HG02642 (cell line): ENCODE measurements around the gene CYRIA.

Experiments
- ATAC-seq: cut with Tn5 transposase; IDR thresholded peaks from one replicate; pipeline ENCODE4 v1.9.1; 2021; ENCODE audit warnings: mild to moderate bottlenecking; ENCODE audit not compliant: unreplicated experiment, poor library complexity

CYRIA gene

DNA sequence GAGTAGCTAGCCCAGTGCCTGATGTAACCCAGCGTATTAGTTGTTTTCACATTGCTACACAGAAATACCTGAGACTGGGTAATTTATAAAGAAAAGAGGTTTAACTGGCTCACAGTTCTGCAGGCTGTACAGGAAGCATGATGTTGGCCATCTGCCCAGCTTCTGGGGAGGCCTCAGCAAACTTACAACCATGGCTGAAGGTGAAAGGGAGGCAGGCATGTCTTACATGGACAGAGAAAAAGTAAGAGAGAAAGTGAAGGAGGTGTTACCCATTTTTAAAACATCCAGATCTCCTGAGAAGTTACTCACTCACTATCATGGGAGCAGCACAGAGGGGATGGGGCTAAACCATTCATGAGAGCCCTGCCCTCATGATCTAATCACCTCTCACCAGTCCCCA, 6.1 kb upstream of the CYRIA start:
- no peak for ATAC-seq

DNA sequence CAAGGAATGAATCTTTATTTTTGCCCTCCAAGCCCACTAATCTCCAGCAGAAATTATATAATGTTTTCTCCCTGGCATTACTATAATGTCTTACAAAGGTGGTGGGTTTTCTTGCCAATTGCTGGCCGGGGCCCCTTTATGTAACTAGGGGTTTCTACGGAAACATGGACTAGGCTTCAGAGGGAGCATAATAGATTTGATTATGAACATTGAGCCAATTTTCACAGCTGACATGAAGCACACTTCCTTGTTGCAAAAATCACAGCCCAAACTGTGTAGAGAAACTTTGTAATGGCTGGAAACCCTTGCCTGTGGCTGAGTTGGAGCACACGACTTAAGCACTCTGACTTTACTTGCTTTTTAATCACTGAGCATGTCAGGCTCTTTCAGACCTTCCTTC, 3.8 kb upstream of the CYRIA start:
- ATAC-seq = no peak

DNA sequence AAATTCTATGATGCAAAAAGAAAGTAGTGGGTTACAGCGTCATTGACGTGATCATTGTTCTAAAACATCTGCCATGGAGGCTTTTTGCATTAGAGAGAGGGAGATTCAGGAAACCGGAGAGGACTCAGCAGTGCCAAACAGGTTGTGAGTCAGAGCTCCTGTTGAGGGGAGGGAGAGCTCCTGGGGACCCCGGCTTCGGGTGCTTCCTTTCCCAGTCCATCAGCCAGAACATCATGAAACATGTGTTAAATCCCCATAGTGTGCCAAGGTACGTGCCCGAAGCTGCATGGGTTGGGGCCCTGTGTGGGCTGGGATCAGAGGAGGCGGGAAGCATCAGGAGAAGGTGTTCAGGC, 791 bp upstream of the CYRIA start:
- peak; percentile 18 for ATAC-seq

DNA sequence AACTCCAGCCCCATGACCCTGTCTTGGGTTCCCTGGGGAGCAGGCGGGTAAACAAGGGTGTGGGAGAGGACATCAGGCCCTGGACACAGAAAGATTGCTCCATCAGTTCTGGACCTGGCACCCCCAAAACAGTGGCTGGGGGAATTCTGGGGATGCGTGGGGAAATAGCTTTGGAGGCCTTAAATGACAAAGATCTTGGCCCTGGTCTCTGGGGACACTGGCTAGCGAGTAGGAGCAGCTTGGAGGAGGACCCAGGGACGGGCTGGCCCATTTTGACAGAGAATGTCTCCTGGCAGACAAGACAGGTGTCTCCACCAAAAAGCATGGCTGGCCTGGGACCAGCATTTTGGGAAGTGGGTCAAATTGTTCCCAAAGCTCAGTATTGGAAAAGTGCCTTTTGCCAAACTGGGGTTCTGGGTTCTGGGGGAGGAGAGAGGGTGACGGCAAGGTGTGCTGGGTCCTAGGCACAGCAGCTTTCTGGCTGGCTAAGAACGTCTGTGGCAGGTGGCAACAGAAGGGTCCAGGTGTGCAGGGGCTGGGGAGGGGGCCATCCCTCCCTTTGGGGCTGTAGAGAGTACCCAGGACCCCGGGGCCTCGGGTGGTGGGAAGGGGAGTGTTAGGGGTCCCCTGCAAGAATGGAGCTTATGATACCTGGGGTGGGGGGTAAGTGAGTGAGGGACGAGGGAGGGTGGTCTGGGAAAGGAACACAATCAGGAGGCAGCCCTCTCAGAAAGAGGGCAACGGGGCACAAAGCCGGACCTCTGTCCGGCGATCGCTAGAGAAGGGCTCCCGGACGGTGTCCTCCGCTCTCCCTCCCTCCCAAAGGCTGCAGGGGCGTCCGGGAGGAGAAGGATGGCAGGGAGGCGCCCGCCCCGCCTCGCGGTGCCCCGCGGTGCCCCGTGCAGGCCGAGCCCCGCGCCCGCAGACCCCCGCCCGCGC, 556 bp downstream of the CYRIA start:
- ATAC-seq = no peak

DNA sequence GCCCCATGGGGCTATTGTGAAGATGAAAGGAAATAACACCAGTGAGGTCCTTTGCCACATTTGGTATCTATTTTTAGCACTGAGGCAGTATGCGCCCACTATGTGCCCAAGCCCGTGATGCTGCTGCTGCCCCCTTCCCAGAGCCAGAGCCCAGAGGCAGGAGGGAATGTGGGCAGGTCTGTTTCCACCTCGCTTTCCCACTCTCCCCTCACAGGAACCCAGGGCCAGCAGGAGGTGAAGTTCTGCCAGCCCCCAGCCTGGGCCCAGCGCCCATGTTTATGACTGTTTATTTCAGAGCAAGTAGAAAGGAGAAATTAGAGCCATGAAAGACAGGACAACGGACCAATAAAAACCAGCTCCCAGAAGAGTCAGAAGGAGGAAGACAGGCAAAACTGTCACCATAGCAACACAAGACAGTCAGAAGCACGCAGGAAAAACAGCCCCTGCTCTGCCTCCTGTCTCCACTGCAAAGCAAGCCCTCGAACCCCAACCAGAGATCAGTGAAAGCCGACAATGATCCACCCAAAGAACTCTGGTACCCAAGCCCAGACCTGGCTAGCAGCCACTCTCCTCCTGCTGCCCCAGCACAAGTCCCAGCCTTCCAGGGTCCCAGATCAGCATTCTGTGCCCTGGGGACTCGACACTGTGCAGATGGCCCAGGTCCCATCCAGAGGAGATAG, 1.4 kb downstream of the CYRIA start:
- ATAC-seq = no peak

DNA sequence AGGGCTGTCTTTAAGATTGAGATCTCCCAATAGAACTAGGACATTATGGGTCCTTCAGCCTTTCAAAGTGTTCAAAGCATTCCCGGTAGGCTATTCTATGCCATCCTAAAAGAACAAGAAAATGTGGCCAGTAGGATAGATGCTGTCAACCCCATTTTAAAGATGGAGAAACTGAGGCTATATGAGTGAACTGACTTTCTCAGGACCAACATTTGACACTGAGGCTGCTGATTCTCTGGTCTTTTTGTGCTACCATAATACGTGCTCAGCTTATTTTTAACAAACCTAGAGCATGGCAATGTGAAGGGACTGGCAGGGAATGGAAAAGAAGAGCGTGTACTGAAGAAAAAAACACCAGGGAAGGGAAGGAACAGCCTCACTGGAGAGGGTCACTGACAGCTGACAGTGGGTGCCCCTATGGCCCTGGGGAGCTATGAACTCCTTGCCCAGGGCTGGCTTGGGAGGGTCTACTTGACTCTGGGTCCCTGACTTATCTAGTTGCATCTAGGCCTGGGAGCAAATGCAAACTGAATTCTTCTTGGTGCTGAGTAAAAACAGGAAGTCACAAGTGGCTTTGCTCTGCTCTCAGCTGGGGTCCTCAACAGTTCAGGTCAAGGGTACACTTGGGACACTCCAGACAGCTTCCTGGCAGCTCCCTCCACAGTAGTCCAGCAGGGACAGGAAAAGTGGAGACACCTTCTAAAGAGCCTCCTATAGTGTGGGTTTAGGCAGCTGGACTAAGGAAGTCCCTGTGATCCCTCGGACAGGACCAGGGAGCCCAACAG, 2.3 kb downstream of the CYRIA start:
- ATAC-seq = no peak

DNA sequence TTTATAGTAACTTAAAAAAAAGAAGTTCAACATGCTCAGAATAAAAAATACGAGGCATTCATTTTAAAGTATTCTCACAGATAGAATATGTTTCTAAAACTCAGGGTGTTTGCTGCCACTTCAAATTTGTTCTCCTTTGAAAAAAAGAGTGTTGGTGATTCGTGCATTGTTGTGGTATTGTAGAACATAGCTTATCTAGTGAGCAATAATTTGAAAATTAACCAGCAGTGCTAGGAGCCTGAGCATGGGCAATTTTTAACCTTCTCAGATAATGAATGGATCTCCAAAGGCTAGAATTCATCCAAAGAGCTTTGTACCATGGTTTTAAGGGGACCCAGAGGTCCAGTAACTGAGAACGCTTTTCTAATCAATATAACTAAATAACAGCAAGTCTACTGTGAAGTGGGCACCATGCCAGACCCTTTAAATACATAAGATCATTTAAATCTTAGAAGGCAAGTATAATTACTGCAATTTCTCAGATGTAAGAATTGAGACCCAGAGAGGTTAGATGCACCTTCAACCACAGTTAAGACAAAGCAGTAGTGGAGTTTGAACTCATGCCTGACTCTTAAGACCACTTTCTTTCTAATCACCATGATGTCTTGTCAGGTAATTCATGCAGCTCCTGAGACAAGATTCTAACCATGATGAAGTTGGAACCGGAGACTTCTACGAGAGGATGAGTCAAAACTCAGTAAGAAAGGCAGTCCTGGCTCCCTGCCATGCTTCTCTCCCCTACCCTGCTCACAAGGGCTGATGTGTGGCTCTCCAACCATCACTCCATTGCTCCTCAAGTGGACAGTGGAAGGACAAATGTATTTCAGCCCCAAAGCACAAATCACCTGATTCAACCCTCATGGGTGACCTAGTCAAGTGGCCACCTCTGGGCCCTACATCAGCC, 3.4 kb downstream of the CYRIA start:
- no peak for ATAC-seq

DNA sequence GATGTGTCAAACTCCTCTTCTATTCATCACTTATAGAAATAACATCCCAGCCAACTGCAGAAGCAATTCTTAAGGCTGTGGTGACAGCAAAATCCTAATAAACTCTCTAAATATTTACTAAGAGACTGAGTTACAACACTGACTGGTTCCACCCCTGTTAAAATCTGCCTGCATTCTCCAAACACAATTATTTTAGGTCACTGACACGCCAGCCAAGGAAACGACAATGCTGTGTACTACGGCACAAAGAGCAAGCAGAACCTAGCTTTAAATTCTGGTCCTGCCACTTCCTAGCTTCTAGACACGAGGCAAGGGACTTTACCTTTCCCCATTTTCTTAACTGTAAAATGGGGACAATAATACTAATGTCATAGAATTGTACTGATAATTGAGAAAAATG, 4.1 kb downstream of the CYRIA start:
- ATAC-seq = no peak

DNA sequence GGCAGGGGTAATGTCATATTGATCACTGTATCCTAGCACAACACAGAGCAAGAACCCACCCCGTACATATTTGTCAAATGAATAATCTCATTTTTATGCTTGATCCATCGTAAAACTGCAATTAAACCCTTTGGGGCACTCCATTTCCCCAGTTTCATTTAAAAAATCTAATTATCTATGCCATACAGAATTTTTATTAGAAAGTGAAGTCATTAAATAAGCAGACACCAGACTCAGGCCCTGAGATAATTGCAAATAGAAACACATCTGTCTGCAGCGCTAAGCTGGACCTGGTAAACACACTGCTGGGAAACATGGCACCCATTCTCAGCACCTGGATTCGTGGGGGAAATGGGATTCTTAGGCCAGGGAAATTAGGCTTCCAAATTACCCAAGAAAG, 5.1 kb downstream of the CYRIA start:
- ATAC-seq = no peak

DNA sequence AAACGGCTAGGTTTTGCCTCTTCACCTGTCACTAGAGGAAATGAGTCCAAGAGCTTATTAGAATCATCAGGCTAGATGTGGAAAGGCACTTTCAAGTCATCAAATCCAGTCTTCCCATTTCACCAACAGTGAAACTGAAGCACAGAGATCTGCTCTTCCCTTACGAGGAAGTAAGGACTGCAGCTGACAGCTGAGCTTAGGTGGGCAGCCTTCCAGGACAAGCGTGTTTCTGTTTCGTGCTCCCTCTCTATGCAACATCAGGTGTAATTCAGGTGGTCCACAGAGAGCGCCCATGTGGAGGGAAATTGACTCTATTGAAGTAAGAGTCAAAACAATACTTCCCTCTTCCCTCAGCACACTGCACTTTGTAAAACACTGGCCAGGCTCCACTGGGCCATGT, 5.5 kb downstream of the CYRIA start:
- ATAC-seq = no peak

DNA sequence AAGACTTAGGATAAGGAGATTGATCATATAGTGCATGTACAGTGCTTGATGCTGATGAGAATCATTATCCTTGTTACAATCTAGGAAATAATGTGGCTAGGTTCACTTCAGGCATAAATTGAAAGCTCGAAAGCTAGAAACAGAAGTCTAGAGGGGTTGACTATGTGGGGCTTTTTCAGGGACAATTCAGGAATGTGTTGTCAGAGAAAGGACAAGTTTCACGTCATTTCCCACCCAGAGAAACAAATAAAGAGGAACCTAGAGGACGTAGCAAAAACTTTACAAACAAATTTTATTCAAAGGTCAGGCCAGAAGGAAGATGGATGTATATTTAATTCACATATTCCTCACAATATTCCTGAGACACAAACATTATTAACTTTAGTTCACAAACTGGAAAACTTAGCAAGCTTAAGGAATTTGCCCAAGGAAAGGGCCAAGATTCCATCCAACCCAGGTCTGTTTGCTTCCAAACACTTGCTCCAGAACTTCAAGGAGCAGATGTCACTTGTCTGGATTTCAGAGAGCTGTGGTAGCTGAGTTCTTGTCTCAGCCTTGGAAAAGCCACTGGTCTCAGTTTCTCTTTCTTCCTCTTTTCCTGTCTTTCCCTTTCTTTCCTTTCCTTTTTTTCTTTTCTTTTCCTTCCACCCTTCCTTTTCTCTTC, 7.4 kb downstream of the CYRIA start:
- ATAC-seq = no peak

DNA sequence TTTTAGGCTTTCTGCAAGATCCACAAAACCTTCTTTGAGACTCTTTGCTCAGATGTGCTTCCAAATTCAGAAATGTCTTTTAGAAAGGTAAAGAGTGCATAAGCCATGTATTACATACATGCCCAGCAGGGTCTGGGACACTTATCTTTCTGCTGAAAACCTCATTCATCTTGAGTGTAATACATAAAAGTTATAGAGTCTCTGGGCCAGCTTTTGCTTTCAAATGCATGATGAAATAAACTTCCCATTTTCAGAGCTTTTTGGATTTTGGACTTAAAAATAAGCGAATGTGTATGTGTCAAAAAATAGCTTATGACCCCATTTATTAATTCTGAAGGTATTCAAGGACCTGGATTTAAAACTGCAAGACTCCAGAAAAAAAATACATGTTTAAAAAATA, 8.0 kb downstream of the CYRIA start:
- ATAC-seq = no peak

DNA sequence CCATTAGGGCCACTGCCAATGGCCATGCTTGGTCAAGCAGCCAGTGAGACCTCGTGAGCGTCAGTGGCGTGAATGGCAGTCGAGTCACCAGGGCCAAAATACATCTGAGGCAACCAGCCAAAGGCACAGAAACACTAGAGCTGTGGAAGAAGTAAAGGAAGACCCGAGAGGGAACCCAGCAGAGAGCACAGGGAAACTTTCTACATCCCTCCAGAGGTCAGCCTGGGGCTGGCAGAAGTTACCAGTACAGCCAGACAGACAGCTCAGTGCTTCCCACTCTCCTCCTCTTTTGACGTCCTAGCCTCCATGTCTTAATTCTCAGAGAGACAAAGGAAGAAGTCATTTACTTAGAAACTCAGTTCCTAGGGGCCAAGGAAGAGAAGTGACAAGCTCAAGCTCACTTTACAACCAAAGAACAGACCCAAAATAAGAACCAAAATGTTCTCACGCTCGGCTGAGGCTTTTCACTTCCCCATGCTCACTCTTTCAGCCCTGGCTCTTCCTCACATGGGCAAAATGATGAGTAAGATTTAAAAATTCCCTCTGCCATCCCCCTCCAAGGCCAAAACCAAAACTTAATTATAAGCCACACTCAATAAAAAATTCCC, 8.7 kb downstream of the CYRIA start:
- ATAC-seq = peak; percentile 86

DNA sequence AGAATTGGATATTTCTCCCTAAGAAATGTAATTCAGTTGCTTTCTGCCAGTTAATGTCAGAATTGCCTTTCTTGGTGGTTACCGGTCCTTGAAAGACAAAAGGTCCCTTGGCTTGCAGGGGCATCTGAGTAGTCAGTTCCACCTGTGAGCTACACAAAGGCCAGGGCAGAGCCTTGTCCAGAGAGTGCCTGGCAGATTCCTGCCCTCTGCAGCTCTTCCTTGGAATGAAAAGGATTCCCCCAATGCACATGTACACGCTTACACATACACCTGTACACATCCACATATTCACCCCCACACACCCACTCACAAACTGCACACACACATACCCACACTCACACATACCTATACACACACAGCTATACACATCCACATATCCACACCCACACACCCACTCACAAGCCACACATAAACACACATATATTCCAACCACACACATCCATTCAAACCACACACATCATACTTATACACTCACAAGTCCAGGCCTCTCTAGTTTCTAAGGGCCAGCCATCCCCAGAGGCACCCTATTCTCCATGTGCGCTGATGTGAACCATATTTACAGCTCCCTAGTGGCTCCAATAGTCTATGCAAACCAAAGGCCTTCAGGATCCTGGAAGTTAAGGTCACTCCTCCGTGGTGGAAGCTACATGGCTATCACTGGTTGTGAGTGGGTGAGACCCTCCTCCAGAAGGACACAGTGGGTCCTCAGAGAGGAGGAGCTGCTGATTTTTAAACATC, 9.6 kb downstream of the CYRIA start:
- ATAC-seq = no peak

DNA sequence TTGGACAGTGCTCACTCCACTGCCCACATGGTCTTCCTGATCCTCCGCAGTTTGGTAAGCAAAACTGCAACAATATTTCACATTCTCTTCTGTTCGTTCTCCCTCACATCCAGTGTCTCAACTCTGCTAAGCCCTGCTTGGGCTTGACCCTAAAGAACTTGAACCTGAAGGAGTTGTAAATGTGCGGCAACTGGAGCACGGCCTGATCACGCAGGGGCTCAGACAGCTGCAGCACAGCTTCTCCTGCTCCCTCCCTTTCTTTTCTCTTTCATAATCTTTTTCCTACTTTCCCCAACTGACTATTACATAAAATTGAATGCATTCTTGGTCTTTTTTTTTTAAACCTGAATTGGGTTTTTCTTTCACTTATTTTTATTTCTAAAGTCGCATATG, 10.2 kb downstream of the CYRIA start:
- ATAC-seq = no peak

DNA sequence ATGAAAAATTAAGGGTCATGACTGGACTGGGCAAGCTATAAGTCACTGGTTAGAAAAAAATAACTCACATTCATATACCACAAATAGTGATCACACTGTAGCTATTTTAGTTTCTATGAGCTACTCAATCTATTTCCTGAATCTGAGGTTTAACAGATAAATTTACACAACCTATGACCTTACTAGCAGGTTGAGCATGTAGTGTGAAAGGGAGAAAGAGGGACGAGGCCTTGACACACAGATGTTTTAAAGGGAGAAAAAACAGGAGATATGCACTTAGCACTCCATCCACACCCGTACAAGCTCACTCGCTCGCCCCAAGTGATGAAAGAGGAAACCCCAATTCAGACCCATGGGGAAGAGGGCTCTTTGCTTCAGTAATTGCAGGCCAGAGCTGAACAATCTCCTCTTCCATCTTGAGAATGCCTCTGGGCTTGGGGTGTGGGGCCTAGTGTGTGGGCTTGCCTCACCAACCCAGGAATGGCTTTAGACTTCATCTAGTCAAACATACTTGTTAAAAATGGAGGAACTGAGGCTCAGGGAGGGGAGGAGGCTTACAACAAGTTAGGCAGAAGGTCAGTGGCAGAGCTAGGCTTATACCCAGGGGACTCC, 10.7 kb downstream of the CYRIA start:
- ATAC-seq = no peak

DNA sequence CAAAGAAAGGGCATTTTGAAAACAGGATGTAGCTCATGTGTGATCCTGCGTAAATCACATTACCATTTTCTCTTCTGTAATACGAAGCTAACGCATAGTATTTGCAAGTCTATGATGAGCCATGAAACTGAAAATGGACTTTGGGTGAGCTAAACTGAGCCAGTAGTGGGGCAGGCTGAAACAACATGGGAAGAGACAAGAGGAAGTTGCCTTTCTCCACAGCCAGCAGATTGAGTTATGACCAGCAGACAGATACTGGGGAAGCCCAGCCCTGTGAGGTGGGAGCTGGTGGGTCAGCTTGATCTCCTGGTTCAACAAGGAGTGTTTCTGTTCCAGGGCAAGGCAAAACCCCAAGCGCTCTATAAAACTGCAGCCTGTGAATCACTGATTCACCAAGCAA, 11.8 kb downstream of the CYRIA start:
- ATAC-seq = no peak

DNA sequence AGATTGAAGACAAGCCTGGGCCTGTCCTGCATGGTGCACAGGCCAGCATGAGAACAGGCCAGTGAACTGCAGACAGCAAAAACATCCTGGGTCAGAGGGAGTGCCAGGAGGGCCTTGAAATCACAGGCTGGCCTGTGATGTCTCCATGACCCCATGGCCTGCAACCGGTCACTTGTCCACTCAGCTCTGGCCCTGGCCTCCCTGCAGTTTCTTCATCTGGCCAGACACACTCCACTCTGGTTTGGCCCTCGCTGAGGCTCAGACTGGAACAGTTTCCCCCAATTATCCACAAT, 12.6 kb downstream of the CYRIA start:
- no peak for ATAC-seq
